ENCODE results near the gene PRKN.
"Not testable (repeated sequence)": the region's sequence is repeated elsewhere in the genome, so short reads cannot be mapped to it uniquely, and the experiment has no call there.

PRKN gene

DNA sequence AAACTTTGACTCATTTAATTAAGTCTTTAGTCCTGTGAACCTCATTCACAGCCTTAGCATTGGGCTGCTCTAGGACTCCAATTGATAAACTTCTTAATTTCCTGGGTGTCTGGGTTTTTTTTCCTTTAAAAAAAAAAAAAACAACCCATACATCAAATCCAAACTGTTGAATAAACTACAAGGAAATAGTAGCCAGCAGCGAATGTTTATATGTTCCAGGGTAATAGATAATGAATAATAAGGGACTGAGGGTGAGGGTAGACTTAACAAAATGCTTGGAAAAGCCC lies 890.2 kb downstream of the PRKN start:
- no peak for DNase-seq (ENCODE audit: low read depth)

DNA sequence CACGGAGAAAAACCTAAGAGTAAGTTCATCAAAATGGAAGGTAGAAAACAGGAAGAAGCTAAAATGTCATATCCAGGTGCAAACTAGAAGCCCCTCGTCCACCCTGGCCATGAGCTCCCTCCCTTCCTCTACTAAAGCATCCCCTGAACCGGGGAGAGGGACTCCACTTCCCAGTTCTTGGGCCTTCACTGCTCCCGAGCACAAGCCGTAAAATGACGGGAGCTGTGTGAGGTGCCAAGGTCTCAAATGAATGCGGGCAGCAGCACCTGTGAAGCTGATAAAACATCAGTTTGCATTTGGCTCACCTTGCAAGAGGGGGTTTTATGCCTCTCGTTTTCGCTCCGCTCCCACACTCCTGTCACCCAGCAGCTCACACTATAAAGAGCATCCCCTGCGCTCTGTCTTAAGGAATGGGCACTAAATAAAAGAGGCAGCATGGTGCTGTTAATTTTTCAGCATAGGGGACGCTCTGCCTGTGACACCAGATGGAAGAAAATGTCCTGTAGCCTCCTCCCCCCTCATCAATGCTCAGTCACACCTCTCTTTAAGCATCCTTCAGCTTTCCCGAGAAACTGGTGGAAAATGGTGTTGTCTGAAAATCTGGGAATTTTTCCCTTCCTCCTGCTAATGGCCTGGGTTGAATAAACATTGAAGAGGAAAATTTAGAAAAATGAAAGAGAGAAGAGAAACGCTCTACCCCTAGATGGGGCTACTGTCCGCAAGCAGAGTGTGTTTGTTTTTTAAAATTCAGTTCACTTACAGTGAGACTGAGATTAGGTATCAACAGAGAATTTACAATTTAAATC lies 890.7 kb downstream of the PRKN start:
- DNase-seq (ENCODE audit: low read depth), result no peak

DNA sequence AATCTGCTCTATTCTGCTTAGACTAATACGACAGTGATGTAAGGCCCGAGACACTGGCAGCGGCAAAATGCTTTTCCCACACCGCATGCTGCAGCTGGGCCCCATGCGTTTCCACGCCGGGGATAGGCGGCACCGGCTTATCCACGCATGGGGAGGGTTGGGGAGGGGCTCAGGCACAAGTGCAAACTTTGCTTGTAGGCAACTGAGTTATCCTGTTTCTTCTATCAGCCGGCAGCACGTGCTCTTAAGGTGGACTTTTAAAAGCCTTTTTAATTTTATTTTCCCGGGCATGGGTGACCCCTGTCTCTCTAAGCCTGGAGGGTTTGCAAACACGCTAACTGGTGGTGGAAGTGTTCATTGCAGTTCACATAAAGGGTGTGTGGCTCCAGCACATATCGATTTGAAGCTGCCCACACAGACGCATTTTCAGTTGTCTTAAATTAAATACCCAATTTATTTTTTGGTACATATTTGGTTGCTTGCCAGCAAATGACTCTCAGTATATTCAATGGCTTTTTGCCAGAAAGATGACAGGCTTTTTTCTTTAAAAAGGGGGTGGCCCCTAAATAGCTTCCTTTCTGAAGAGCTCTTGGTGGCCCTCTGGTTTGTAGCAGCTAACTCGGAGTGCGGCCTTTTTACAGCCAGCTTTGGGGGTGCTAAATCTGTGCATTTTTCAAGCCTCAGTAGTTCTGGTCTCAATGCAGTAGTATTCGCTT lies 891.9 kb downstream of the PRKN start:
- DNase-seq (ENCODE audit: low read depth), result no peak

DNA sequence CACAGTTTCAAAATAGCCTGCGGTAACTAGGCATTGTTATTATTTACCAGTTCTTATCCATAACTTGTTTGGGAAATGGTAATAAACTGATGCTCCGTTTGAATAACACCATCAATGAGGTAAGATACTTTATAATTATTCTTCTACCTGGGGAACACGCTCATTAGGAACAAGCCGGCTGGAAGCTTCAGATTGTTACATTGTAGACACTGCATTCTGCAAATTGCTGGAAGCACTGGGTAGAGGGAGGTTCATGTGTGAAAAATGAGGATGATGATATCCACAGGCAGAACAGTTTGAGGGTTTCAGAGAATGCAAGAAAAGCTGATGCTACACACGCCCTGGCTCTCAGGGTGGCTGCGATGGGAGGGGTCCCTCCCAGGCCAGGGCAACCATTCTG lies 893.1 kb downstream of the PRKN start:
- DNase-seq (ENCODE audit: low read depth), result no peak

DNA sequence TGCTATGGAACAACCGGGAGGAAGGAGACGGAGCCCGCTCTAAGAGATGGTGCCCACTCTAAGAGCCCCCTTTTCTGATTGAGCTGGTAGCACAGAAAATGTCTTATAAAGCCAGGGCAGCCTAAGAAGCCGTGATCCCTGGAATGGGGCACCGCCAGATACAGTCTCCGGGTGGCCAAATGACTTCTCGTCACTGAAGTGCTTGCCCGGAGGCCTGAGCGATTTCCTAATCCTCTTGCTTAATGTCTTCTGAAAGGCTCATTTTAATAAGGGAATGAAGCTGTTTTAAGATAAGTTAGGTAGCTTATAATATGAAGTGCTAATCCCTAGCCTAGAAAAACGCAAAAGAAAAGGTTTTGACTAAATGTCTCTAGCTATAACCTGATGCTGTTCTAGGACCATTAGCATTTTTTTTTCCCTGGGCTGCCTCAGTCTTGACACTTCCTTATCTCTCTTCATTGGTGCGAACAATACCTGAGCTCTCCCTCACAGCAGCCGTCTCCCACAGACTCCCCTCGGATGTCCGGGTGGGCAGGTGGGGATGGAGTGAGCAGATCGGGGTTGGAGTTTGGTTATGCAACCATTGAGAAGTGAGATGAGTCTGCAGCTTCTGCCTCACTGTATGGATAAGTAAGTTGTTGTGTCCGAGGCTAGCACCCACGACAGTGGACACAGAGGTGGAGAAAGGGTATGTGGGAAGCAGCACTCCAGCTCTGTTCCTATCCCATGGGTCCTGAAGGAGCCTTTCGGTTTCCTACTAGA lies 894.3 kb downstream of the PRKN start:
- no peak for DNase-seq (ENCODE audit: low read depth)

DNA sequence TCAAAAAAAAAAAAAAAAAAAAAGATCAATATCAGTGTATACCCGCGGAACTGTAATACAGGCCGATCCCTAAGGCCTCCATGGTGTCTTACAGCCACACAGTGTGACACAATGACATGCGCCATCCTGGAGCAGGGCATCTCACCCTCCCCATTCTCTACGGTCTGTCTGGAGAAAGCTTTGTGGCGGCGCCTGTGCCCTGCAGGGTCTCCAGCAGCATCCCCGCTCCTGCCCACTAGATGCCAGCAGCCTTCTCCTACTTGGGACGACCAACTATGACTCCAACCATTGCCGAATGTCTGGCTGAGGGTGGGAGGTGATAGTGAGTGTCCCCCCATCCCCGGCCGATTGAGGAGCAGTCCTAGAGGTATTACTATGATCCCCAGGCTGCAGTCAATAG lies 894.9 kb downstream of the PRKN start:
- no peak for DNase-seq (ENCODE audit: low read depth)

DNA sequence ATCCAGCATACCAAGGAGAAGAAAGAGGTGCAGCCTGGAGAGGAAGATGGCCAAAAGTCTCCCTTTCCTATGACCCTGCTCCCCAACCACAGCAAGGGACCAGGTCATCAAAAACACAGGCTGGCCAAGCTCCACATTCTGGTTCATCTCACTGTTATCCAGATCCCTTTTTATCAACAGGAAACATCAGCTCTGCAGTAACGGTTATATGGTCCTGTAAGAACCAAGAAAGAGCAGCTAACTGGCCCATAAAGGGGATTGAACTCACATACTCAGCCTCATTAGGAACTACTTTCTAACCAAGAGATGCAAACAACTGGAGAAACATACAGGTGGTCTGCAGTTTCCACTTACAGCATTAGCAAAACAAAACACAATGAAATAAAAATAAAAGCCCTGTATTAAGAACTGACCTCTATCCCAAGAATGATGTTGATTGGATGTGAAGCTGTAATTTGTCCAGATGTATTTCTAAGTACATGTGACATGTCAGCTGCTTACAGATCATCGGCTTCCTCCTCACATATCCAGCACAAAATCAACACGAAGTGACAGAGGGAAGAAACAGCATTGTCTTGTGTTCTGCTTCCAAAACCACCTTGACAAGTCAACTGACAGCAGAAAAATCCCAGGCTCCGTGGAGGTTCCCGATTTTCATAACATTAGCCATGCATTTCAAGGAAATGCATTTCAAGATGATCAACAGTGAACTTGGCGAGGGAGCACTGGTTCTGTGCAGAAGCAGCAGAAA lies 896.5 kb downstream of the PRKN start:
- no peak for DNase-seq (ENCODE audit: low read depth)

DNA sequence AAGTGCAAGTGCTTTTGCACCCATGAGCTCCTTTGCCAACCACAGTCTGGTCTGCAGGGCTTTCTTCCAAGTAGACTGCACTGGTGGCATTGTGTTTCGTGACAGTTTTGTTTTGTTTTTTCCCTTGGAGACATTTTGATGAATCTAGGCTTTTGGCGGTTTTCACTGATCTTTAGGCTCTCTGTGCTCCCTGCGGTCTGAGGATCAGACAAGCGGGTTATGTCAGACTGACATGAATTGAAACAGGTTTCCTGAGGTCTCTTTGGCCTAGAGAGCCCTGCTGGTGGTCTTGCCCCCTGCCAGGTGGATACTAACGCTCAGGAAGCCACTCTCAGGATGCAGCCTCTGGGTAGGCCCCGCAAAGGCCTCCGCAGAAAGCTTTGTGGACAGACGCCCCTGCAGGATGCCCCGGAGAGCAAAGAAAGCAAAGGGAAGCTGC lies 898.3 kb downstream of the PRKN start:
- DNase-seq (ENCODE audit: low read depth), result no peak

DNA sequence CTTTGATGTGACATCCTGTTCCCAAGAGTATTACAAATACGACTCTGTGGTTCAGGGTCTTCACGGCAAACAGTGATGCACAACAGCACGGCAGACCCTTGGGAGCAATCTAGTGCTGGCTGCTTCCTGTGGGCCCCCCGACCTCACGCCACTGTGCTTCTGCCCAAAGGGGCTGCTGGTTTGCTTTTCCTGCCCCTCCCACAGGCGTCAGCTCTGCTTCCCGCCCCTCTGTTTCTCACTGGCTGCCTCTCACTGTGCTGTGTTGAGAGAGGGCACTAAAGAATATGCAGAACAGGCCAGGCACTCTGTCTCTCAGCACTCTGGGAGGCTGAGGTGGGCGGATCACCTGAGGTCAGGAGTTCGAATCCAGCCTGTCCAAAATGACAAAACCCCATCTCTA lies 899.2 kb downstream of the PRKN start:
- no peak for DNase-seq (ENCODE audit: low read depth)

DNA sequence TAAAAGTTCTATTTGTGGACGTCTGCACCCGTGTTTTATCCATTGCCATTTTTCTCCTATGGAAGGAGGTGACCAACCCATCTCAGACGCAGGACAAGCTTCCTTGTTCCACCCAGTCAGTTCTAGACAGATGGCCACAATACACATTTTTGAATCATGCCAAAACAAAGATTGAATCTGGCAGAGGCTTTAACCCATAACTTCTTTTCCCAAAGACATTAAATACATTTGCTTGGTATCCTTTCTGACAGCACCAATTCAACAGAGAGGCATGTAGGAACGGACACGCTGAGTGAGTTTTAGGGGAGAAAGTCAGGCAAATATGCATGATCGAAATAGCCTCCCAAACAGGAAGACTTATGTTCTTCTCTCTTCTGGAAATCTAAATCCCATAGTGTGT lies 901.1 kb downstream of the PRKN start:
- no peak for DNase-seq (ENCODE audit: low read depth)

DNA sequence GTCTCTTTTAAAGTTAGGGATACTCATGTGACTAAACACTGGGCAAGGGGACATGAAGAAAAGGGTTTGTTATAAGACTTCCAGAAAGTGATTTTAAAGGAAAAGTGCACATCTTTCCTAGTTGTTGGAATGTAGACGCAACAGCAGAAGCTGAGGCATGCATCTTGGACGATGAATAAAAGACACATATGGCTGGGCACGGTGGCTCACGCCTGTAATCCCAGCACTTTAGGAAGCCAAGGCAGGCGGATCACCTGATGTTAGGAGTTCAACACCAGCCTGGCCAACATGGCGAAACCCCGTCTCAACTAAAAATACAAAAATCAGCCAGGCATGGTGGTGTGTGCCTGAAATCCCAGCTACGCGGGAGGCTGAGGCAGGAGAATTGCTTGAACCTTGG lies 905.4 kb downstream of the PRKN start:
- not testable (repeated sequence) for DNase-seq (ENCODE audit: low read depth)

DNA sequence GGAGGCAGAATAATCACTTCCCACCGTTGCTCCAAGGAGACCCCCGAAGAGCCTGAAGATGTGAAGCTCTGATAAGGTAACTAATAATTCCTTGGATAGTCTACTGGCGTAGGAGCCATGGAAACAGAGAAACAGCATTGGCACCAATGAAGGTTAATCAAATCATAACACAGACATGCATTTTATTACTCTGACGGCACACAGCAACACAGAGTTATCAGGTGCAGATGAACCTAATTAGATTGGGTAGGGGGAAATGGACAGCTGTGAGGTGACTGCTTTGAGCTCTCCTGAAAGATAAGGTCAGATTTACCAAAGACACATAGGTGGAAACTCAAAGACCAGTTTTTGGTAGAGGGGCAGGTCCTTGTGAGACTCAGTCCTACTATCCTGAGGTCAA lies 909.7 kb downstream of the PRKN start:
- DNase-seq (ENCODE audit: low read depth), result no peak

DNA sequence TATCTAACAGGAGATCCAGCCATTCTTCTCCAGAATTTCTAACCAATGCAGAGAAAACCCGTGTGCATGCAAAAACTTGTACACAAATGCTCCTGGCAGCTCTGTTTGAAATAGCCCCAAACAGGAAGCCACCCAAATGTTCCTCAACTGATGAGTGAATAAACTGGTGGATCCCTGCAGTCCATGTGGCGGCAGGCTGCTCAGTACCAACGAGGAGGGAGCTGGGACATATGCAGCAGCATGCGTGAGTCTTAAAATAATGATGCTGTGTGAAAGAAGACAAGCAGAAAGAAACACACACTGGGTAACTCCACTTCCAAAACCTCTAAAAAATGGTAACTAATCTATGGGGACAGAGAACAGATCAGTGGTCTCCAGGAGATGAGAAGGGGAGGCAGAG lies 911.6 kb downstream of the PRKN start:
- DNase-seq (ENCODE audit: low read depth), result no peak

DNA sequence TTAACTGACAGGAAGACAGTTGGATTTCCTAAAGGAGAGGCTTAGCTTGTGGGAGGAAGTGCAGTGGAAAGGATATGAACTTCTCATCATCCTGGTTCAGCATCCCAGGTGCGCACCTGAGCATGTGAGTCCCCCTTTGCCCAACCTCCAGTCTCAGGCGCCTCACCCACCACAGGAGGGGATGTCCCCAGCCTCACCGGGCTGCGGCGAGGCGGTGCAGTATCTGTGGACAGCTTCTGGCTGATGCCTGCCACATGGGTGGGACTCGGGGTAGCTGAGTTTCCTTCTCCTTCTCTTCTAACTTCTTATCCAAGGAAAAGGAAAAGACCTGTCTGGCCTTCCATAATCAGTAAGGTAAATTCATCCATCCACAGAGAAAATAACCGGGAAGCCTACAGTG lies 914.4 kb downstream of the PRKN start:
- no peak for DNase-seq (ENCODE audit: low read depth)

DNA sequence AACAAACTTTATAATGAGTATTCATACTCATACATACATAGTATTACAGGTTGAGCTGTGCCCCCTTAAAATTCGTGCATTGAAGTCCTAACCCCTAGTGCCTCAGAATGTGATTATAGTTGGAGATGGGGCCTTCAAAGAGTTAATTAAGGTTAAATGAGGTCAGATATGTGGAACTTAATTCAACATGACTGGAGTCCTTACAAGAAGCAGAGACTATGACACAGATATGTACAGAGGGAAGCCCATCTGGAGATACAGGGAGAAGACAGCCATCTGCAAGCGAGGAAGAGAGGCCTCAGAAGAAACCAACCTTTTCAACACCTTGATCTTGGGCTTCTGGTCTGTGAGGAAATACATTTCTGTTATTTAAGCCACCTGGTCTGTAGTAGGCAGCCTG lies 917.6 kb downstream of the PRKN start:
- DNase-seq (ENCODE audit: low read depth), result no peak

DNA sequence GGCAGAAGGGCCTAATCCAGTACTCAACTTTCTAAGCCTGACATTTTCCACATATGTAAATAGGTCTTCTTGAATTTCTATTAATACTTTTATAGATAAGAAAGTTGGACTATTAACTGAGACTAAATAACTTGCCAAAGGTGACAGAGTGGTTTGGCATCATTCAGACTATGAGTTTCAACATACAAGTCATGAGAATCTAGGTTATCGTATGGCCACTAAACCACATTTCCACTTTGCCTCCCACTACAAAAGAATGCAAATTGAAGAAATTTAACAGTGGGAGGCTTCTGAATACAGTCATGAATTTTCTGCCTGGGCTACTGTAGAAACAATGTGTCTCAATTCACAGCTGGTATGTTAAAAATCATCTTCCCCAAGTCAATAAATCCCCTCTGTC lies 922.7 kb downstream of the PRKN start:
- no peak for DNase-seq (ENCODE audit: low read depth)

DNA sequence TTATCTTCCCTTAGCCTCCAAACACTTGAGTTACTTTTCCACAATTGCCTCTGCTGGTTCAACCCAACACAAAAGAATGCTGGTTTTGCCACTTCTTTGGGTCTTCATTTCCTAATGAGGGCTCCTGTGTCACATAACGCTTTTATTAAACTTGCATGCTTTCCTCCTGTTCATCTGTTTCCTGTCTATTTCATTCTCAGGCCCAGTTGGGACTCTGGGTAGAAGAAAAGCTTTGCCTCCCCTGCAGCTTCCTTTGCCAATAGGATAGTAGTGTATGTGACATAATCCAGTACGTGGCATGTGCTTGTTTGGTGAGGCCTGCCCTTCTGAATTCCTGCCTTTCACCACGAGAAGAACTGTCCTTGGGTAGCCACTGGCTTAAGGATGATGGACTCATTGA lies 924.4 kb downstream of the PRKN start:
- DNase-seq (ENCODE audit: low read depth), result no peak

DNA sequence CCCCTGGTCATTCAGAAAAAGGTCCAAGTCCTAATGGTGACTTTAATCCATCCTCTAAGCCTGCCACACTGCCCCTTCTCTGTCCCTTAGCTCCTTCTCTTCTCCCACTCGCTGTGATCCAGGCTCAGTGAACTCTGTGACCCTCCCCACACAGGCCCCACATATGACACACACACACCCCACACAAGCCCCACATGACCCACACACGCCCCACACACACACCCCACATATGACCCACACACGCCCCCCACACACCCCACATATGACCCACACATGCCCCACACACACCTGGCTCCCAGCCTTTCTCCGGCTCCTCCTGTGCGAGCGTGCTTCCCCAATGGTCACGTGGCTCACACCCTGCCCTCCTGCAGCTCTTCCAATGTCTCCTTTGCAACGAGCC lies 925.3 kb downstream of the PRKN start:
- no peak for DNase-seq (ENCODE audit: low read depth)

DNA sequence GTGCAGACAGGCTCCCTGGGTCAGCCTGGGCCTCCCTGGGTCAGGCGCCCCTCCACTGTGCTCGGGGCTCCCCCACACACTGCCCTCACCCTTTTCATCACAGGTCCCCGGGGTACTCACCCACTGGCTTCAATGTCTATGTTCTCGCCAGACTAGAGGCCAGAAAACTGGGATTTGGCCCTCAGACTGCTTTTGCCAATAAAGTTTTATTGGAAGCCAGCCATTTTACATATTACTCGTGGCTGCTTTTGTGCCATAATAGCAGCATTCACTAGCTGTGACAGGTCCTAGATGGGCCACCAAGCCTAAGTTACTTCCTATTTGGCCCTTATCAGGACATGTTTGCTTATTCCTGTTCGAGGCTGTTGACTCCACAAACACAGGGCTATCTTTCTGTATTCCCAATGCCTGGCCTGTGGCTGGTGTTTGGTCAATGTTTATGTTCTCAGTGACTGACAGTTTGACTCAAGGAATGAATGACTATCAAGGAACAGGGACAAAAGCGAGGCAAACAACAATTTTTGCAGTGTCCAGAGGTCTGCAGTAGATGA lies 928.6 kb downstream of the PRKN start:
- no peak for DNase-seq (ENCODE audit: low read depth)

DNA sequence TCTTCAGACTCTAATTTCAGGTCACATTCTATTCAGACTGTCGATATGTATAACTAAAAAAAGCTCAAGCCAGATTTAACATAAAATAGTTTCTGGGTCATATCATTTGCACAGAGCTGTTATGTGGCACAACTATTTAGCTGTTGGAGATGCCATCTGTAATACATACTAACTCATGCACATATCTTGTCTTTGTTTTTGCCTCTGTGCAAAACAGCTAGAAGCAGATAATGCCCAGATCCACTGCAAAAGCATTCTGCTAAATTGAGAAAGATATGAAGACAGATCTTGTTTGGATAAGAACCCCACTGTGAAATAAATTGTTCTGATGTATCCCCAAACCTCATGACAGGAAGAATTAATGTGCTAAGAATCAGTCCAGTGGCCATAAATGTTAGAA lies 930.9 kb downstream of the PRKN start:
- no peak for DNase-seq (ENCODE audit: low read depth)

DNA sequence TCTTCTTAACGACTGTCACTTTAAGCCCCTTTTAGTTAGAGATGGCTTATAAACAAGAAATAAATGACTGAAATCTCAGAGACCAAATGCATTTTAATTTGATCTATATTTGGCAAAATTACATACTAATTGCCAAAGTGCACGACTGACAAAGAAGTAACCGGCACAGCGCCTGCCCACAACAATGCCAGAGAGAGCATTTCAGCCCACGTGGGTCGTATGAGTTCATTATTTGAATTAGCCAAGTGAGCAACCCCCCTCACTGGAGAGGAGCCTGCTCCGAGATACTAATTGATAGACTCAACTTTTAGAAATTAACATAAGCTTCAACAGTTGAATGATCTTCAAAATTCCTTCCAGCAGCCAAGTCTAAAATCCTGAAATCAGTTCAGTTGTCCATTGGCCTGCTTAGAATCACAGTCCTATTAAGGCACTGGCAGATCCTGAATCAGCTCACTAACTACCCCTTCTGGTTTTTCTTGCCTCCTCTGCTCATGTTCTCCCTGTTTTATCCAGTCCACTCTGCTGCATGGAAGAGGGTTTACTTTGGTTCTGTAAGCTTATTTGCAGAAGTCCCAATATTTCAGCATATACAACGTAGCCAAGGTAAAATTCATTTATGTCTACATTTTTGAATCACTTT lies 934.6 kb downstream of the PRKN start:
- DNase-seq (ENCODE audit: low read depth), result no peak

DNA sequence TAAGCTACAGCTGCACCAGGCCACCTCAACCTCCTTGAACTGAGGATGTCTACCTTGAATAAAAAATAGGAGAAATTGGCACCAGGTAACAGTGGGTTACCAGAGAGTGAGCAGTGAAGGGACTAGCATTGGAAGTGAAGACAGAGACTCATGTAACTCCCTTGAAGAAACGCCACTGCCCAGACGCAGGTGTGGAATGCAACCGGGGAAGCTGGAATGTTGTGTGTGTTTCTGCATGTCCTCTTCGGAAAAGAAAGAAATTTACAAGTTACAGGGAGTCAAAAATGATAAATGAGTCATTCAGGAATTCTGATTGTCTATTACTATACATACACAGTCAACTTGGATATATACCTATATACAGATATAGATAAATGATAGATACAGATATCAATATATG lies 939.0 kb downstream of the PRKN start:
- no peak for DNase-seq (ENCODE audit: low read depth)
